HS-5 (cell line): Measurements from ENCODE around the gene KATNB1.
"Not testable (repeated sequence)": the region's sequence is repeated elsewhere in the genome, so short reads cannot be mapped to it uniquely, and the experiment has no call there.

ENCODE experiments used
- DNase-seq: peaks from one replicate; pipeline ENCODE4 v3.0.0-alpha.2; 2012; ENCODE audit warnings: low read depth

The KATNB1 gene

GRCh38 chr16:57701759-57702371 is 33.7 kb upstream of the KATNB1 start:
- DNase-seq: no peak

- DNase-seq: no peak
These were observed 32.1 kb upstream of the KATNB1 start for GRCh38 chr16:57703416-57704010.

GRCh38 chr16:57704011-57704904 is 31.3 kb upstream of the KATNB1 start:
- no peak for DNase-seq

- no peak for DNase-seq
These were observed 30.4 kb upstream of the KATNB1 start for GRCh38 chr16:57704905-57705852.

GRCh38 chr16:57706717-57707116 is 28.9 kb upstream of the KATNB1 start:
- DNase-seq: no peak

GRCh38 chr16:57707331-57707730 is 28.2 kb upstream of the KATNB1 start:
- DNase-seq: no peak

GRCh38 chr16:57708168-57708567 is 27.4 kb upstream of the KATNB1 start:
- no peak for DNase-seq

GRCh38 chr16:57709663-57710062 is 25.9 kb upstream of the KATNB1 start:
- no peak for DNase-seq

- no peak for DNase-seq
These were observed 24.2 kb upstream of the KATNB1 start for GRCh38 chr16:57711346-57711745.

GRCh38 chr16:57711993-57712392 is 23.6 kb upstream of the KATNB1 start:
- no peak for DNase-seq

- not testable (repeated sequence) for DNase-seq
These were observed 23.0 kb upstream of the KATNB1 start for GRCh38 chr16:57712569-57712968.

- no peak for DNase-seq
These were observed 22.0 kb upstream of the KATNB1 start for GRCh38 chr16:57713596-57713995.

GRCh38 chr16:57714047-57714446 is 21.5 kb upstream of the KATNB1 start:
- DNase-seq: no peak

- DNase-seq: no peak
These were observed 15.4 kb upstream of the KATNB1 start for GRCh38 chr16:57720142-57720575.

- no peak for DNase-seq
These were observed 14.0 kb upstream of the KATNB1 start for GRCh38 chr16:57721356-57722209.

- no peak for DNase-seq
These were observed 13.4 kb upstream of the KATNB1 start for GRCh38 chr16:57722210-57722499.

- no peak for DNase-seq
These were observed 12.9 kb upstream of the KATNB1 start for GRCh38 chr16:57722651-57723050.

- no peak for DNase-seq
These were observed 12.4 kb upstream of the KATNB1 start for GRCh38 chr16:57723170-57723569.

- DNase-seq: no peak
These were observed 11.0 kb upstream of the KATNB1 start for GRCh38 chr16:57724531-57724930.

GRCh38 chr16:57725151-57725550 is 10.4 kb upstream of the KATNB1 start:
- no peak for DNase-seq

- DNase-seq: no peak
These were observed 10.0 kb upstream of the KATNB1 start for GRCh38 chr16:57725554-57725953.
